Left lung (tissue), 14 donors: Measurements from ENCODE around the gene BTBD18. TPM values are rescaled to one million over a fixed set of nuclear protein-coding genes. Genes with fewer than 3 reads are reported as not detected.
A peak's percentile ranks its signal among the peaks of the same experiment; 100 is the strongest.

Source experiments
- ATAC-seq: fragments of 200-7000 bp; cut with Tn5 transposase; one replicate; pipeline ENCODE4 v1.9.1; 2020; ENCODE audit warnings: moderate library complexity
- DNase-seq, 4 donors: peaks; one replicate each; pipeline ENCODE4 v3.0.0-alpha.2; 2013 to 2020
- H3K27ac ChIP-seq, 2 donors: fragments of 200-600 bp; sonication (generic) in 1 of 2; one replicate each; pipeline versions ENCODE4 v1.5.0 to v1.8.0; 2020 to 2021
- H3K27me3 ChIP-seq, 2 donors: fragments of 200-600 bp; sonication (generic) in 1 of 2; one replicate each; pipeline versions ENCODE4 v1.5.0 to v1.8.0; 2020 to 2021
- H3K36me3 ChIP-seq, 2 donors: fragments of 200-600 bp; sonication (generic) in 1 of 2; one replicate each; pipeline versions ENCODE4 v1.5.0 to v1.8.0; 2020 to 2021
- H3K4me1 ChIP-seq, 2 donors: fragments of 200-600 bp; one replicate each; pipeline ENCODE4 v1.8.0; 2021
- H3K4me3 ChIP-seq, 2 donors: fragments of 200-600 bp; sonication (generic) in 1 of 2; one replicate each; pipeline versions ENCODE4 v1.5.0 to v1.8.0; 2020 to 2021; ENCODE audit warnings: mild to moderate bottlenecking in 1 of 2
- H3K9me3 ChIP-seq, 2 donors: fragments of 200-600 bp; sonication (generic) in 1 of 2; one replicate each; pipeline versions ENCODE4 v1.5.0 to v1.8.0; 2020 to 2021
- CTCF ChIP-seq, 2 donors: fragments of 200-600 bp; sonication (generic) in 1 of 2; IDR thresholded peaks; one replicate each; pipeline versions ENCODE4 v1.5.0 to v1.8.0; 2021; ENCODE audit warnings: antibody characterized with exemption in 2 of 2
- intact Hi-C, 2 donors: fragments of 100-400 bp; cut with DNase I; formaldehyde crosslinking; loops; one replicate each; pipeline versions ENCODE4 v1.11.2 to v1.14.2; 2022
- long read RNA-seq, 12 donors: library from polyadenylated mRNA in 2 of 12; unstranded in 2 of 12; transcript quantifications; one replicate each; pipeline ENCODE4 v2.0.0 and lab custom pipeline, GENCODE V29; 2019 to 2026
- polyA plus RNA-seq, 6 donors: library from polyadenylated mRNA; unstranded; fragments of 120-200 nt; gene quantifications; one replicate each; pipeline ENCODE4 v1.2.1, GENCODE V29; 2013; ENCODE audit not compliant: insufficient read length in 6 of 6
- total RNA-seq, 2 donors: library from RNA; stranded (reverse); fragmentation: NEBNext Ultra II Directional; extraction: Animal tissue kit (Norgen Biotek cat#: 25700); gene quantifications; one replicate each; pipeline ENCODE4 v1.2.1, GENCODE V29; 2021
- donor health status: DM: no; HTN: yes; CAD: no.
- donor health status: DM: no; HTN: no; CAD: no.

Gene BTBD18
- total RNA-seq (not detected), polyA plus RNA-seq (under 1 TPM; 0.21 to 0.56 (median 0.31) TPM)
- long read RNA-seq, donor 1, partial matches to known transcripts = 6 of 6 reads
- long read RNA-seq, donor 1, other reads (novel, unspliced or antisense) = 0 of 6 reads
- long read RNA-seq, donor 2 = 0 reads
- long read RNA-seq, donor 3 = 0 reads
- long read RNA-seq, donor 4 = 0 reads
- long read RNA-seq, donor 5 = 0 reads
- long read RNA-seq, donor 6 = 0 reads
- long read RNA-seq, donor 7 = 0 reads
- long read RNA-seq, donor 8 = 0 reads
- long read RNA-seq, donor 9 = 0 reads
- long read RNA-seq, donor 10 = 0 reads
- long read RNA-seq, donor 11 = 0 reads
- long read RNA-seq, donor 12 = 0 reads

GRCh38 chr11:57751676-57752253 lies at the start of gene BTBD18:
TSS of gene BTBD18 (minus strand) at chr11:57751819. CDS start at chr11:57751188, 631 bp downstream.
- Histone ChIP-seq H3K9me3 (no peaks in the 10 kb centered on the region), H3K36me3 (no peaks in the 10 kb centered on the region), H3K4me1 (peaks cover 0 to 7% of the 10 kb centered on the region in 2 donors), H3K27me3 (no peaks in the 10 kb centered on the region), H3K27ac (peak within 1 kb of the TSS in 1 of 2 donors; percentile 2), H3K4me3 (no peak within 1 kb of the TSS)
- ATAC-seq = peak; percentile 94
- no peak for DNase-seq
- intact Hi-C loops = loop anchor here in 1 of 2 donors (5.0 kb wide), 1 partner anchor 46 kb away; no protein-coding TSS in a partner anchor
- peak; percentile 52 to 53 for TF ChIP-seq CTCF (IDR thresholded peaks at IDR 0.05)

GRCh38 chr11:57801183-57801485 lies 49.5 kb upstream of the BTBD18 start:
- ATAC-seq (no peak), DNase-seq (no peak)
- peaks cover 4 to 68% of the 10 kb centered on the region in 2 donors for H3K36me3 ChIP-seq
- no peak for TF ChIP-seq CTCF (IDR thresholded peaks at IDR 0.05)
- no peaks in the 10 kb centered on the region for H3K9me3 ChIP-seq
- no peaks in the 10 kb centered on the region for H3K27me3 ChIP-seq
- no peak overlapping the region for H3K4me3 ChIP-seq
- peak overlapping the region in 1 of 2 donors; percentile 74 for H3K27ac ChIP-seq
- H3K4me1 ChIP-seq = peaks cover 22 to 53% of the 10 kb centered on the region in 2 donors
- intact Hi-C loops = no loop called here

- H3K27ac ChIP-seq = peak overlapping the region in 1 of 2 donors; percentile 74
- no peaks in the 10 kb centered on the region for H3K27me3 ChIP-seq
- no peaks in the 10 kb centered on the region for H3K9me3 ChIP-seq
- peaks cover 22 to 53% of the 10 kb centered on the region in 2 donors for H3K4me1 ChIP-seq
- peaks cover 4 to 68% of the 10 kb centered on the region in 2 donors for H3K36me3 ChIP-seq
- intact Hi-C loops = no loop called here
- no peak overlapping the region for H3K4me3 ChIP-seq
- ATAC-seq (peak; percentile 78), DNase-seq (peak in 2 of 4 donors; percentile 65 to 71)
- peak; percentile 76 to 86 for TF ChIP-seq CTCF (IDR thresholded peaks at IDR 0.05)
Observed at GRCh38 chr11:57800444-57801182, 49.0 kb upstream of the BTBD18 start.

- Histone ChIP-seq H3K36me3 (peaks cover 0 to 68% of the 10 kb centered on the region in 2 donors), H3K9me3 (no peaks in the 10 kb centered on the region), H3K27ac (peak overlapping the region; percentile 50 to 74), H3K4me1 (peaks cover 22 to 66% of the 10 kb centered on the region in 2 donors), H3K4me3 (no peak overlapping the region), H3K27me3 (no peaks in the 10 kb centered on the region)
- ATAC-seq (peak; percentile 82), DNase-seq (peak in 2 of 4 donors; percentile 36 to 56)
- no peak for TF ChIP-seq CTCF (IDR thresholded peaks at IDR 0.05)
- intact Hi-C loops = loop anchor here in 1 of 2 donors (5.0 kb wide), 1 partner anchor 47 kb away; the partner anchor contains the start of gene BTBD18
Observed at GRCh38 chr11:57798905-57799559, 47.4 kb upstream of the BTBD18 start.
